ENCODE measurements around the gene GRPR.

GRPR gene

DNA sequence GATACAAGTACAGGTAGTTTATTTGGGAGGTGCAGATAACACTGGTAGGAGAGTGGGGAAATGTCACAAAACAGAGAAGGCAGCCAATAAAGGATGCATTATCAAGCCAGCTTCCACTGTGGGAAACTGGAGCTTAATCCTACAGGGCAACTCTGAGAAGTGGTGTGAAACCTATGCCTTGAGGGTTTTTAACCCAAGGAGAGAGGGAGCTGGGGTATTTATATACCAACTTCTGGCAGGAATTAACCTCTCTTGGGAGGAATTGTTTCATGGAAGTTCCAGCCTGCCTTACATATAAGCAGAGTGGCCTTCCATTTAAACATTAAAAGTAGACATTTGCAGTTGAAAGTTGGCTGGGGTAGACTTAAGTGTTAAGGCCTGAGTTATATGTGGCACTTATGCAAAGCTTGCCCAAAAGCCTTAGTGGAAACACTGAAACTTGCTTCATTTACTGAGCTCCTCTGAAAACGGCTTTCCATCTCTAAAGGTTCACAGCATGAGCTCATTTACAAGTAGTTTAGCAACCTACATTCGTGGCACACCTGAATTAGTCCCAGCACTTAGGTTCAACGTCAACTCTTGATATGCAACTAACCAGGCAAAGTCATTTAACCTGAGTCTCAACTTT, 63.1 kb downstream of the GRPR start:
- Histone ChIP-seq H3K27ac (ENCODE audit: low read length) (no peak overlapping the region), H3K9me3 (ENCODE audit: insufficient read depth, low read length, severe bottlenecking) (no peaks in the 10 kb centered on the region), H3K9ac (ENCODE audit: low read depth, low read length) (no peak overlapping the region), H3K27me3 (ENCODE audit: insufficient read depth, low read length, poor library complexity) (no peaks in the 10 kb centered on the region), H4K20me1 (ENCODE audit: insufficient read depth, low read length) (no peaks in the 10 kb centered on the region), H3K4me2 (ENCODE audit: insufficient read depth, low read length) (no peak overlapping the region), H2AFZ (ENCODE audit: low read depth, low read length) (no peak overlapping the region), H3K36me3 (ENCODE audit: insufficient read depth, low read length) (no peaks in the 10 kb centered on the region), H3K4me1 (ENCODE audit: insufficient read depth, low read length) (no peaks in the 10 kb centered on the region), H3K4me3 (ENCODE audit: low read depth in 1 of 2, low read length in 2 of 2) (no peak overlapping the region), H3K79me2 (ENCODE audit: insufficient read depth, low read length) (no peaks in the 10 kb centered on the region)
- DNase-seq (no peak), ATAC-seq (ENCODE audit: insufficient read depth, low read depth) (no peak)
- TF ChIP-seq, protein P1, sequence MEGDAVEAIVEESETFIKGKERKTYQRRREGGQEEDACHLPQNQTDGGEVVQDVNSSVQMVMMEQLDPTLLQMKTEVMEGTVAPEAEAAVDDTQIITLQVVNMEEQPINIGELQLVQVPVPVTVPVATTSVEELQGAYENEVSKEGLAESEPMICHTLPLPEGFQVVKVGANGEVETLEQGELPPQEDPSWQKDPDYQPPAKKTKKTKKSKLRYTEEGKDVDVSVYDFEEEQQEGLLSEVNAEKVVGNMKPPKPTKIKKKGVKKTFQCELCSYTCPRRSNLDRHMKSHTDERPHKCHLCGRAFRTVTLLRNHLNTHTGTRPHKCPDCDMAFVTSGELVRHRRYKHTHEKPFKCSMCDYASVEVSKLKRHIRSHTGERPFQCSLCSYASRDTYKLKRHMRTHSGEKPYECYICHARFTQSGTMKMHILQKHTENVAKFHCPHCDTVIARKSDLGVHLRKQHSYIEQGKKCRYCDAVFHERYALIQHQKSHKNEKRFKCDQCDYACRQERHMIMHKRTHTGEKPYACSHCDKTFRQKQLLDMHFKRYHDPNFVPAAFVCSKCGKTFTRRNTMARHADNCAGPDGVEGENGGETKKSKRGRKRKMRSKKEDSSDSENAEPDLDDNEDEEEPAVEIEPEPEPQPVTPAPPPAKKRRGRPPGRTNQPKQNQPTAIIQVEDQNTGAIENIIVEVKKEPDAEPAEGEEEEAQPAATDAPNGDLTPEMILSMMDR (IDR thresholded peaks at IDR 0.05; ENCODE audit: borderline replicate concordance, extremely low read depth, low read length, poor library complexity, severe bottlenecking) = no peak
- TF ChIP-seq EZH2 (IDR thresholded peaks at IDR 0.05; ENCODE audit: borderline replicate concordance, low read depth, low read length, severe bottlenecking) = no peak

DNA sequence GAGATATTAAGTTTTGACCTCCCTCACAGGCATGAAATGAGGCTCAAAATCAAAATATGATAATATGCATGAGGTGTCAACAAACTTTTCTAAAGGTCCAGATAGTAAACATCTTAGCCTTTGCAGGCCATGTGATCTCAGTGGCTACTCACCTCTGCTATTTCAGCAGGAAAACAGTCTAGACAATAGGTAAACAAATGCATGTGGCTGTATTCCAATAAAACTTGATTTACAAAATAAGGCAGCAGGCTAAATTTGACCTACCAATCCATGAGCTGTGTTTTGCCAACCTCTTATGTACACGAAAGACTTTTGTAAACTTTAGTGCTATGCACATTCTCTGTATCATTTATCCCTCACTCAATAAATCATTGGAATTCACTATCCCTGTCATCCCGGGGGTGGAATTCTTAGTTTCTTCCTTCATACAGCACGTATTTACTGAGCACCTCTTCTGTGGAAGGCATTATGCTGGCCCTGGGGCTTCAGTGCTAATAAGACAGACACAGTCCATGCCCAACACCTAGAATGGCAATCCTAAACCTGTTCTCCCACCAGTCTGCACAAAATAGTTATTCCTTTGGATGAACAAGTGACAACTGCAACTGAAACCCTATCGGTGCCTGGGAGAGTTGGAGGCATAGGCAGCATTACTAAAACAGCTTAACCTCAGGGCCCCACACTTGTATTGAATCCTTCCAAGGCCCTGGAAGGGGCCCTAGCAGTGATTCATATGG, 63.8 kb downstream of the GRPR start:
- H3K27ac ChIP-seq (ENCODE audit: low read length) = no peak overlapping the region
- no peak for ATAC-seq (ENCODE audit: insufficient read depth, low read depth)
- H3K4me1 ChIP-seq (ENCODE audit: insufficient read depth, low read length) = no peaks in the 10 kb centered on the region
- no peaks in the 10 kb centered on the region for H4K20me1 ChIP-seq (ENCODE audit: insufficient read depth, low read length)
- H3K27me3 ChIP-seq (ENCODE audit: insufficient read depth, low read length, poor library complexity) = no peaks in the 10 kb centered on the region
- TF ChIP-seq, protein P1 (IDR thresholded peaks at IDR 0.05; ENCODE audit: borderline replicate concordance, extremely low read depth, low read length, poor library complexity, severe bottlenecking) = no peak
- no peak for TF ChIP-seq EZH2 (IDR thresholded peaks at IDR 0.05; ENCODE audit: borderline replicate concordance, low read depth, low read length, severe bottlenecking)
- no peaks in the 10 kb centered on the region for H3K79me2 ChIP-seq (ENCODE audit: insufficient read depth, low read length)
- no peak for DNase-seq
- H3K4me2 ChIP-seq (ENCODE audit: insufficient read depth, low read length) = no peak overlapping the region
- no peaks in the 10 kb centered on the region for H3K36me3 ChIP-seq (ENCODE audit: insufficient read depth, low read length)
- H3K9me3 ChIP-seq (ENCODE audit: insufficient read depth, low read length, severe bottlenecking) = no peaks in the 10 kb centered on the region
- no peak overlapping the region for H3K9ac ChIP-seq (ENCODE audit: low read depth, low read length)
- H3K4me3 ChIP-seq (ENCODE audit: low read depth in 1 of 2, low read length in 2 of 2) = no peak overlapping the region
- H2AFZ ChIP-seq (ENCODE audit: low read depth, low read length) = no peak overlapping the region

DNA sequence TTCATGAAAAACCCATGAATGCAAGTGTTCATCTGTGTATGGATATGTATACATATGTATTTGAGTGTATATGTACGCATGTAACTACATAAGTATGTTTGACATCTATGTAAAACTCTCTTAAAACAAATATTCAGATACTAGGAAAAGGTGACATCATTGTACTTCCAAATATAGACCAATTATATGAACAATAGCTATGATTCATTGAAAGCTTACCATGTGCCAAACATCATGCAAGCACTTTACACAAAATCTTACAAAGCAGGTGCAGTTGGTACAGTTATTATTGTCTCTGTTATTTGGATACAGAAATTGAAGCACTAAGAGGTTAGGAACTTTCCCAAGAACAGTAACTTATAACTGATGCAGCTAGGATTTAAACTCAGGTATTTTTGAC, 65.3 kb downstream of the GRPR start:
- Histone ChIP-seq H3K4me1 (ENCODE audit: insufficient read depth, low read length) (no peaks in the 10 kb centered on the region), H2AFZ (ENCODE audit: low read depth, low read length) (no peak overlapping the region), H3K79me2 (ENCODE audit: insufficient read depth, low read length) (no peaks in the 10 kb centered on the region), H3K4me3 (ENCODE audit: low read depth in 1 of 2, low read length in 2 of 2) (no peak overlapping the region), H3K9me3 (ENCODE audit: insufficient read depth, low read length, severe bottlenecking) (no peaks in the 10 kb centered on the region), H4K20me1 (ENCODE audit: insufficient read depth, low read length) (no peaks in the 10 kb centered on the region), H3K9ac (ENCODE audit: low read depth, low read length) (no peak overlapping the region), H3K36me3 (ENCODE audit: insufficient read depth, low read length) (no peaks in the 10 kb centered on the region), H3K4me2 (ENCODE audit: insufficient read depth, low read length) (no peak overlapping the region), H3K27me3 (ENCODE audit: insufficient read depth, low read length, poor library complexity) (no peaks in the 10 kb centered on the region), H3K27ac (ENCODE audit: low read length) (no peak overlapping the region)
- TF ChIP-seq, protein P1 (IDR thresholded peaks at IDR 0.05; ENCODE audit: borderline replicate concordance, extremely low read depth, low read length, poor library complexity, severe bottlenecking) = no peak
- TF ChIP-seq EZH2 (IDR thresholded peaks at IDR 0.05; ENCODE audit: borderline replicate concordance, low read depth, low read length, severe bottlenecking) = no peak
- DNase-seq (no peak), ATAC-seq (ENCODE audit: insufficient read depth, low read depth) (no peak)
